Neural crest cell (in vitro differentiated cells): ENCODE results near the gene GIPC1. TPM values are rescaled to one million over a fixed set of nuclear protein-coding genes. Genes with fewer than 3 reads are reported as not detected.

Source experiments
- DNase-seq: peaks from one replicate; pipeline ENCODE4 v3.0.0; 2021; ENCODE audit warnings: low read depth, mixed read lengths, low spot score
- H3K27ac Mint-ChIP-seq: one replicate; pipeline ENCODE4 v1.8.0; 2021; ENCODE audit warnings: mild to moderate bottlenecking, mixed read lengths; ENCODE audit not compliant: unreplicated experiment
- H3K27me3 Mint-ChIP-seq: 2 replicates; pipeline ENCODE4 v1.8.0; 2021; ENCODE audit warnings: low read depth, mild to moderate bottlenecking, mixed read lengths
- H3K36me3 Mint-ChIP-seq: 2 replicates; pipeline ENCODE4 v1.8.0; 2021; ENCODE audit warnings: low read depth, mild to moderate bottlenecking, mixed read lengths
- H3K4me1 Mint-ChIP-seq: 2 replicates; pipeline ENCODE4 v1.8.0; 2021; ENCODE audit warnings: mixed read lengths
- H3K4me3 Mint-ChIP-seq: one replicate; pipeline ENCODE4 v1.8.0; 2021; ENCODE audit warnings: mild to moderate bottlenecking, mixed read lengths
- H3K9me3 Mint-ChIP-seq: 2 replicates; pipeline ENCODE4 v1.8.0; 2021; ENCODE audit warnings: mixed read lengths
- CTCF ChIP-seq: fragments of 200-600 bp; sonication (generic); conservative IDR thresholded peaks from 2 replicates; pipeline ENCODE4 v1.5.0; 2021; ENCODE audit warnings: antibody characterized with exemption, mild to moderate bottlenecking
- total RNA-seq: library from RNA; stranded (reverse); gene quantifications from 2 replicates; pipeline ENCODE4 v1.2.1, GENCODE V29; 2021

GIPC1 gene
- total RNA-seq, 1 donor from 2014 or later: 72.5 TPM

- DNase-seq: no peak
- H3K36me3 Mint-ChIP-seq: peaks cover 25% of the 10 kb centered on the region
- peaks cover 55% of the 10 kb centered on the region for H3K4me1 Mint-ChIP-seq
- H3K4me3 Mint-ChIP-seq: peak overlapping the region; percentile 94
- H3K9me3 Mint-ChIP-seq: no peaks in the 10 kb centered on the region
- TF ChIP-seq CTCF: no peak
- H3K27me3 Mint-ChIP-seq: peaks cover 2% of the 10 kb centered on the region
- H3K27ac Mint-ChIP-seq: no peak overlapping the region
These were observed 20.2 kb upstream of the GIPC1 start for GRCh38 chr19:14516048-14516534.

- peaks cover 60% of the 10 kb centered on the region for H3K4me1 Mint-ChIP-seq
- peak overlapping the region; percentile 94 for H3K4me3 Mint-ChIP-seq
- TF ChIP-seq CTCF: no peak
- DNase-seq: no peak
- H3K36me3 Mint-ChIP-seq: peaks cover 25% of the 10 kb centered on the region
- no peaks in the 10 kb centered on the region for H3K9me3 Mint-ChIP-seq
- H3K27me3 Mint-ChIP-seq: peaks cover 2% of the 10 kb centered on the region
- H3K27ac Mint-ChIP-seq: peak overlapping the region; percentile 79
These were observed 19.6 kb upstream of the GIPC1 start for GRCh38 chr19:14515501-14516047.

GRCh38 chr19:14514215-14514863 lies 18.4 kb upstream of the GIPC1 start:
- no peak overlapping the region for H3K27ac Mint-ChIP-seq
- H3K27me3 Mint-ChIP-seq: no peaks in the 10 kb centered on the region
- TF ChIP-seq CTCF: no peak
- H3K4me1 Mint-ChIP-seq: peaks cover 57% of the 10 kb centered on the region
- no peak for DNase-seq
- H3K9me3 Mint-ChIP-seq: no peaks in the 10 kb centered on the region
- H3K36me3 Mint-ChIP-seq: peaks cover 25% of the 10 kb centered on the region
- H3K4me3 Mint-ChIP-seq: peak overlapping the region; percentile 94

DNA sequence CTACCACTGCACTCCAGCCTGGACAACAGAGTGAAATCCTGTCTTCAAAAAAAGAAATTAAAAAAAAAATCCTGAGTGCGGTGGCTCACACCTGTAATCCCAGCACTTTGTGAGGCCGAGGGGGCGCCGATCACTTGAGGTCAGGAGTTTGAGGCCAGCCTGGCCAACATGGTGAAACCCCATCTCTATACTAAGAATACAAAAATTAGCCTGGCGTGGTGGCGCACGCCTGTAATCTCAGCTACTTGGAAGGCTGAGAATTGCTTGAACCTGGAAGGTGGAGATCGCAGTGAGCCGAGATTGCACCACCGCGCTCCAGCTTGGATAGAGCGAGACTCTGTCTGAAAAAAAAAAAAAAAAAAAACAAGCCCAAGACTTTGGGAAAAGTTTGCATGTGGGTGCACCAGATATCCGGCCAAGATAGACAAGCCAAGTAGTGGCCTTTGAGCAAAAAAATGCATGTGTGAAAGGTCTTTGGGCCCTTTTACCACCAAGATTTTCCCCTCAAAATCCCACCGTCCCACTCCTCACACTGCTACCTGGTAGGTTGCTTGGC lies 16.6 kb upstream of the GIPC1 start:
- no peak for TF ChIP-seq CTCF
- Mint-ChIP-seq H3K27ac (no peak overlapping the region), H3K4me1 (peaks cover 56% of the 10 kb centered on the region), H3K27me3 (no peaks in the 10 kb centered on the region), H3K36me3 (peaks cover 25% of the 10 kb centered on the region), H3K9me3 (no peaks in the 10 kb centered on the region), H3K4me3 (peak overlapping the region; percentile 47)
- no peak for DNase-seq

DNA sequence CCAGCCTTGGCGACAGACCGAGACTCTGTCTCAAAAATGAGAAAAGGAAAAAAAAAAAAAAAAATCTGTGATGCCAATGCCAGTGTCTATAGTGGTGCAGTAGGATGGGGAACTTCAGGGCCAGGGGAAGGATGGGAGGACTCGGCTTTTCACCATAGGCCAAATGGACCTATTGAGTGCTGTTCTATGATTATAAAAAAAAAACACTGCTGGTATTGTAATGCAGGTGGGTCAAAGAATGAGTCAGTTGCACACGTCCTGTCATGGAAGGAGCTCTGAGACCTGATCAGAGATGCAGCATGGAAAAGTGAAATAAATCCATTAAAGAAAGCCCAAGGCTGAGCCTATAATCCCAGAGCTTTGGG lies 15.3 kb upstream of the GIPC1 start:
- no peak overlapping the region for H3K27ac Mint-ChIP-seq

More for the DNA sequence above, 15.3 kb upstream of the GIPC1 start:
- peaks cover 45% of the 10 kb centered on the region for H3K4me1 Mint-ChIP-seq
- no peak for DNase-seq
- no peak for TF ChIP-seq CTCF
- peaks cover 19% of the 10 kb centered on the region for H3K36me3 Mint-ChIP-seq
- H3K4me3 Mint-ChIP-seq: peak overlapping the region; percentile 56
- no peaks in the 10 kb centered on the region for H3K9me3 Mint-ChIP-seq
- H3K27me3 Mint-ChIP-seq: no peaks in the 10 kb centered on the region
